Body of pancreas (tissue), 4 donors: ENCODE measurements around the gene SYNDIG1L.

Experiments
- POLR2A ChIP-seq, 3 donors: fragments of 450-650 bp; IDR thresholded peaks; one replicate each; pipeline ENCODE4 v1.6.1; 2016; ENCODE audit warnings: antibody characterized with exemption in 3 of 3, mild to moderate bottlenecking in 2 of 3
- TF ChIP-seq, protein P1 (sequence below), 7 experiments: fragments of 450-650 bp in 4 of 7; fragments of 200-600 bp in 3 of 7; sonication (generic) in 3 of 7; IDR thresholded peaks; one replicate each; pipeline ENCODE4 v1.5.1; 2016 to 2019; ENCODE audit warnings: antibody characterized with exemption in 7 of 7

DNA sequence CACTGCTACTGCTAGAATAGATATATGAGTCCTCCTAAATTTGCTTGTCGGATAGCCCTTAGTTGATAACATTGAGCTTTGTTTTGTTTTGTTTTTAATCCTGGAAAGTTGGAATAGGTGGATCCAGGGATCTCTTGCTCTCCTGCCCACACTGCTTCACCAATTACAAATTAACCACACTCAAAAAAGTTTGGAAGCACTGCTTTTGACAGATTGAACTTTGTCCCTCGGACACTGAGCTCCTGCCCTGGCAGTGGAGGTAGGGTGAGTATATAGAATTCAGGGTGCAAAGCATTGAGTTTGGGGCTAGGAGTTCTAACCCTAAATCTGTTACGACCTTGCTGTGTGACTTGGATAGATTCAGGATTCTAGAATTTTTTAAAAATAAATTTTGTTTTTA, 15.1 kb upstream of the SYNDIG1L start:
- TF ChIP-seq, protein P1, sequence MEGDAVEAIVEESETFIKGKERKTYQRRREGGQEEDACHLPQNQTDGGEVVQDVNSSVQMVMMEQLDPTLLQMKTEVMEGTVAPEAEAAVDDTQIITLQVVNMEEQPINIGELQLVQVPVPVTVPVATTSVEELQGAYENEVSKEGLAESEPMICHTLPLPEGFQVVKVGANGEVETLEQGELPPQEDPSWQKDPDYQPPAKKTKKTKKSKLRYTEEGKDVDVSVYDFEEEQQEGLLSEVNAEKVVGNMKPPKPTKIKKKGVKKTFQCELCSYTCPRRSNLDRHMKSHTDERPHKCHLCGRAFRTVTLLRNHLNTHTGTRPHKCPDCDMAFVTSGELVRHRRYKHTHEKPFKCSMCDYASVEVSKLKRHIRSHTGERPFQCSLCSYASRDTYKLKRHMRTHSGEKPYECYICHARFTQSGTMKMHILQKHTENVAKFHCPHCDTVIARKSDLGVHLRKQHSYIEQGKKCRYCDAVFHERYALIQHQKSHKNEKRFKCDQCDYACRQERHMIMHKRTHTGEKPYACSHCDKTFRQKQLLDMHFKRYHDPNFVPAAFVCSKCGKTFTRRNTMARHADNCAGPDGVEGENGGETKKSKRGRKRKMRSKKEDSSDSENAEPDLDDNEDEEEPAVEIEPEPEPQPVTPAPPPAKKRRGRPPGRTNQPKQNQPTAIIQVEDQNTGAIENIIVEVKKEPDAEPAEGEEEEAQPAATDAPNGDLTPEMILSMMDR (IDR thresholded peaks at IDR 0.05) = no peak
- no peak for TF ChIP-seq POLR2A (IDR thresholded peaks at IDR 0.05)
